CD4-positive, alpha-beta T cell treated with Interleukin-6 for 4 hours (primary cell): ENCODE measurements around the gene FBXW12.
"Not testable (repeated sequence)": the region's sequence is repeated elsewhere in the genome, so short reads cannot be mapped to it uniquely, and the experiment has no call there.

Experiments
- DNase-seq: peaks from one replicate; pipeline ENCODE4 v3.0.0-alpha.2; 2020; ENCODE audit warnings: mixed read lengths

Gene FBXW12

GRCh38 chr3:48387634-48388033 is 15.6 kb downstream of the FBXW12 start:
- DNase-seq: no peak

- no peak for DNase-seq
Measured at GRCh38 chr3:48388966-48389365, 16.9 kb downstream of the FBXW12 start.

GRCh38 chr3:48394391-48394790 is 22.4 kb downstream of the FBXW12 start:
- no peak for DNase-seq

GRCh38 chr3:48395714-48396113 is 23.7 kb downstream of the FBXW12 start:
- no peak for DNase-seq

- no peak for DNase-seq
Measured at GRCh38 chr3:48397767-48398681, 26.0 kb downstream of the FBXW12 start.

GRCh38 chr3:48398701-48399386 is 26.8 kb downstream of the FBXW12 start:
- DNase-seq: no peak

- no peak for DNase-seq
Measured at GRCh38 chr3:48399387-48400172, 27.6 kb downstream of the FBXW12 start.

- DNase-seq: peak; percentile 77
Measured at GRCh38 chr3:48400824-48401433, 28.9 kb downstream of the FBXW12 start.

GRCh38 chr3:48401434-48401901 is 29.4 kb downstream of the FBXW12 start:
- DNase-seq: not testable (repeated sequence)

- DNase-seq: no peak
Measured at GRCh38 chr3:48402281-48402732, 30.3 kb downstream of the FBXW12 start.

GRCh38 chr3:48402907-48403306 is 30.9 kb downstream of the FBXW12 start:
- DNase-seq: no peak

- no peak for DNase-seq
Measured at GRCh38 chr3:48403533-48404439, 31.8 kb downstream of the FBXW12 start.

- no peak for DNase-seq
Measured at GRCh38 chr3:48404440-48405342, 32.7 kb downstream of the FBXW12 start.

- DNase-seq: no peak
Measured at GRCh38 chr3:48405343-48405881, 33.4 kb downstream of the FBXW12 start.

GRCh38 chr3:48405971-48406370 is 34.0 kb downstream of the FBXW12 start:
- no peak for DNase-seq

GRCh38 chr3:48406443-48407431 is 34.7 kb downstream of the FBXW12 start:
- DNase-seq: no peak

- DNase-seq: no peak
Measured at GRCh38 chr3:48407542-48408099, 35.6 kb downstream of the FBXW12 start.

GRCh38 chr3:48408823-48409281 is 36.8 kb downstream of the FBXW12 start:
- no peak for DNase-seq
